Right cardiac atrium (tissue), 5 donors: ENCODE measurements around the gene BMP5. TPM values are rescaled to one million over a fixed set of nuclear protein-coding genes. Genes with fewer than 3 reads are reported as not detected.

Experiments used
- ATAC-seq, 2 donors: fragments of 200-7000 bp; cut with Tn5 transposase; one replicate each; pipeline versions ENCODE4 v1.8.0 to v1.9.1; 2020; ENCODE audit warnings: moderate library complexity in 2 of 2, mild to moderate bottlenecking in 1 of 2
- DNase-seq, 3 donors: peaks; one replicate each; pipeline ENCODE4 v3.0.0-alpha.2; 2020
- H3K27ac ChIP-seq: one replicate; pipeline ENCODE4 v1.5.1; 2013; ENCODE audit warnings: mild to moderate bottlenecking, low read length, control low read depth, moderate library complexity
- H3K27me3 ChIP-seq: one replicate; pipeline ENCODE4 v1.6.1; 2013; ENCODE audit not compliant: control insufficient read depth, insufficient read depth
- H3K4me1 ChIP-seq: one replicate; pipeline ENCODE4 v1.6.1; 2013; ENCODE audit warnings: low read length; ENCODE audit not compliant: control insufficient read depth, insufficient read depth
- H3K4me3 ChIP-seq: one replicate; pipeline ENCODE4 v1.5.1; 2013; ENCODE audit warnings: low read length, control low read depth
- H3K9me3 ChIP-seq: one replicate; pipeline ENCODE4 v1.6.1; 2013; ENCODE audit warnings: low read length; ENCODE audit not compliant: control insufficient read depth
- WGBS: extraction: QIAGEN DNeasy Blood & Tissue Kit; methylation state at CpG from one replicate; pipeline ENCODE4 v1.1.7; 2013; 5-methylcytosine and 5-hydroxymethylcytosine counted together
- intact Hi-C, 4 donors: fragments of 100-400 bp; cut with DNase I; formaldehyde crosslinking; loops; one replicate each; pipeline versions ENCODE4 v1.11.0 to v1.14.0; 2022 to 2023
- polyA plus RNA-seq: library from polyadenylated mRNA; stranded (reverse); fragments of 200-250 nt; gene quantifications from one replicate; pipeline ENCODE4 v1.2.3, GENCODE V29; 2013
- total RNA-seq, 4 donors: library from RNA; stranded (reverse); fragmentation: NEBNext Ultra II Directional; extraction: Animal tissue kit (Norgen Biotek cat#: 25700); gene quantifications; one replicate each; pipeline ENCODE4 v1.2.1, GENCODE V29; 2021
- donor health status: healthy with polysubstance abuse.
- donor health status: DM: no; HTN: yes; CAD: no.
- donor health status: DM: no; HTN: no; CAD: no.
- donor health status: DM: no; HTN: yes; CAD: no; lungs with severe emphysema.
- donor health status: DM: yes; HTN: yes; CAD: no.

The BMP5 gene
- total and polyA plus RNA-seq, 5 donors: 0.54 to 1.9 (median 1.6) TPM

DNA sequence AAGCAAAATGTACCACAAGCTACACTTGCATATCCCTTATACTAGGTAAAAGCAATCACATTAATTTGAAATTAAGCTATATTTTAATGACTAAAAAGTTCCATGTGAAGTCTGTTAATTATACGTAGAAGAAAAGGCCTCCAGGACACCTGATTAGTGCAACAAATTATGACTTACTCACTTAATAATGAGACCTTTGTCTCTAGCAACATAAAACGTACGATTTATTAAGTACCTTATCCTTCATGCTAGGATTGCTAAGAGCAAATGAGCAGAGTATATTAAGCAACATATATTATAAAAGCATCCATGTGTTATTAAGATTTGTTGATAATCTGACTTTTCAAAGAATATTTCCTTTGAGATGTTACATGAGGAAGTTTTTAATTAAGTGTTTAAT, 2.5 kb downstream of the BMP5 start:
- intact Hi-C loops: no loop called here
- 58% methylated on average over 3 of the region's 3 CpGs for WGBS
- ATAC-seq (no peak), DNase-seq (no peak)
- Histone ChIP-seq H3K4me3 (no peak overlapping the region), H3K27me3 (no peaks in the 10 kb centered on the region), H3K9me3 (no peaks in the 10 kb centered on the region), H3K4me1 (no peaks in the 10 kb centered on the region), H3K27ac (no peak overlapping the region)

DNA sequence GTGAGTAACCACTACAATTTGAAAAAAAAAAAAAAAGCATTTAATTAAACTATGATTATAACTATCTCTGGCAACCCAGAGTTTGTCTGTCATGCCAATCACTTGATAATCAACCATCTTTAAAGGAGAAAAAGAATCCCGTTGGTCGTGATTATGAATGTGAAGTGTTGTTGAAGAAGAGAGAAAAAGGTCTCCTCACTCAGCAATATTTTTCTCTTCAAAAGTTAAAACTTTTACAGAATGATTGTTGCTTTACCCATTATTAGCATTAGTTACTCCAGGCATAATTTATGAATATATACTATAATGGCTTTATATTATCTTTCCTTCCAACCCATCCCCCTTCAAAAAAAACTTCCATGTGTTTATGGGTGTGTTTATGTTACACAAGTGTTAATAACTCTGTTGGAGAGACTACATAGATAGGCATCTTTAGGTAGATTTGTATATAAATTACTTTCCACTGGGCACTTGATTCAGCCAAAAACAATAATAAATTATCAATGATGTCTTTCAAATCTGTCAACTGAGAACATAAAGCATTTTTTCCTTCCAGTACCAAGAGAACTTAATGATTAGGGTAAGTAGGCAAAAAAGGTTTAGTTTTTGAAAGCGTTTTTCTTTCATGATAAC, 5.1 kb downstream of the BMP5 start:
- H3K9me3 ChIP-seq: no peaks in the 10 kb centered on the region
- no peaks in the 10 kb centered on the region for H3K4me1 ChIP-seq
- WGBS: 56% methylated on average over 3 of the region's 3 CpGs
- ATAC-seq (no peak), DNase-seq (no peak)
- no peaks in the 10 kb centered on the region for H3K27me3 ChIP-seq
- no peak overlapping the region for H3K4me3 ChIP-seq
- H3K27ac ChIP-seq: no peak overlapping the region
- intact Hi-C loops: no loop called here

DNA sequence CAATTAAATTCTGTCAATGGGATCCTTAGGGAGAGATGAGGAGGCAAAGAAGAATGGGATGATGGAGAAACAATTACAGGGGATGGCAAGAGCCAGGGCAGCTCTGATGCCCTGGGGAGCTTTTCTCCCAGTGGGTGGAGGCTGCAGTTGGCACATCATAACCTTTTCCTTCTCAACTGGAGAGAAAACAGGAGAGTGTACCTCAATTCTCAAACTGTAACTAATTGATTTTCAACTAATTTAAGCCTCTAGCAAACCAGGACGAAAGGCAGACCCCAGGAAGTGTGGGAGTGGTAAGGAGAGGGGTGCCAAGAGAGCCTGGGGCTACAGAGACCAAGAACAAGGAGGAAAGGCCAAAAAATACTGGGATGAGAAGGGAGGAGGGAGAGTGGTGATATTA, 5.7 kb downstream of the BMP5 start:
- no peaks in the 10 kb centered on the region for H3K4me1 ChIP-seq
- DNase-seq (no peak), ATAC-seq (no peak)
- H3K9me3 ChIP-seq: no peaks in the 10 kb centered on the region
- H3K4me3 ChIP-seq: no peak overlapping the region
- intact Hi-C loops: no loop called here
- 38% methylated on average over 1 of the region's 1 CpG for WGBS
- no peak overlapping the region for H3K27ac ChIP-seq
- H3K27me3 ChIP-seq: no peaks in the 10 kb centered on the region

DNA sequence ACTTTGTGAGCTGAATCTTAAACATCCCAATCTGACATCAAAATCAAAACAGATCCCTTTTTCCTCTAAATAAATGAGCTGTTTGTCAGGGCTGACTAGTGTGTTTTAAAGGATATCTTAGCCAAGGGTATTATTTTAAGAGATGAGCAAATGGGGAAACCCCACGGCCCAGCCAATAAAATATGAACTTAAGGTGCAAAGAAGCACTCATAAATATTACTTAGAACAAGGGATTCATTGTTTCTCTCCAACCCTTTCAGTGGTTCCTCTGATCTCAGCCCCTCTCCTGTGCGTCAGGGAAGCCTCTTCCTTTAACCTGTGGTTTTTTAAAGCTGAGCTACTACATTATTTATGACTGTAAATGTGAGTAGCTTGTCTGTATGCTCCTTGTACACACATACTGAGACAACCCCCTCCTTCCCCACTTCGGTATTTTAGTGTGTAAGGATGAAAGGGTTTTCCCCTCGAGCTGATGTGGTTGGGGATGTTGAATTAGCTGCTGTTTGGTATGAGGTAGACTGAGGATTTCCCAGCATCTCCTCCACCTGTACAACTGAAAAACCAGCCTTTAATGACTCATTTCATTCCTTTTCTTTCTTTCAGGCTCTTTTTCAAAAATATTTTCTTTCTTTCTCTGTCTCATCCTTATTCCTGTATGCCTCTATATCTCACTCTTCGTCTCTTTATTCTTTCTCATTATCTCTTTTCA, 6.5 kb downstream of the BMP5 start:
- Histone ChIP-seq H3K4me3 (no peak overlapping the region), H3K9me3 (no peaks in the 10 kb centered on the region), H3K27me3 (no peaks in the 10 kb centered on the region), H3K4me1 (no peaks in the 10 kb centered on the region), H3K27ac (no peak overlapping the region)
- DNase-seq (no peak), ATAC-seq (no peak)
- WGBS: 41% methylated on average over 5 of the region's 5 CpGs
- intact Hi-C loops: no loop called here

DNA sequence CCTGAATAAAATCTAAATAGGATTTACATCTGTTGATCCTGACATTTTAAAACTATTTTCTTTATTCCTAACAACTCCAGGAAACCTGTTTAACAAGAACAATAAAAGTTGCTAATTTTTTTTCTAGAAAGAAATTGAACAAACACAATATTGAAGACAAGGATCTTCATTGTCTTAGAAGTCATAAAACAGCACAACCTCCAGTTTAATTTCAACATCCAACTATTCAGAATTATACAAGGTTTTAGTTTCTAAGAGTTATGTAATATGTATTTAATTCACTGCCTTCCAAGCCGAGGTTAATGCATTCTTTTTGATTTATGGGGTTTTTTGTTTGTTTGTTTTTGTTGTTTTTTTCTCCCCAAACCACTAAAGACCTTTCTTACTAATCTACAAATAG, 7.2 kb downstream of the BMP5 start:
- intact Hi-C loops: no loop called here
- ATAC-seq (no peak), DNase-seq (no peak)
- WGBS: 52% methylated on average over 1 of the region's 1 CpG
- Histone ChIP-seq H3K27me3 (no peaks in the 10 kb centered on the region), H3K4me1 (no peaks in the 10 kb centered on the region), H3K4me3 (no peak overlapping the region), H3K9me3 (no peaks in the 10 kb centered on the region), H3K27ac (no peak overlapping the region)

DNA sequence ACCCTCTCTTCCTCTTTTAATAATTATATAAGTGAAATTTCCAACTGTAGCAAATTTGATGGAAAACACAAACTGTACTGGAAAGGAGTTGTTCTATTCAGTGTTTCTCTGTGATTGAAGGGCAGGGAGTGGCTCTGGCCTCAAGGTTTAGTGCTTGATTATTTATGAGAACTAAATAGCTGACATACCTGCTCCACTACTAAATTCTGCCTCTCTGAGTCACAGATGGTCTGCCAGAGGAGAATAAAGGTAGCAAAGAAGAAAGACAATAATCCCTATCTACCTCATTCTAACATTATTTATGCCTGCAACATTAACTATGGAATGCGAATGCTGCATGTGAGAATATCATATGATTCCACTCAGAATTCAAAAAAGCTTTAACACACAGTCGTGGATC, 9.3 kb downstream of the BMP5 start:
- no peak for ATAC-seq

DNA sequence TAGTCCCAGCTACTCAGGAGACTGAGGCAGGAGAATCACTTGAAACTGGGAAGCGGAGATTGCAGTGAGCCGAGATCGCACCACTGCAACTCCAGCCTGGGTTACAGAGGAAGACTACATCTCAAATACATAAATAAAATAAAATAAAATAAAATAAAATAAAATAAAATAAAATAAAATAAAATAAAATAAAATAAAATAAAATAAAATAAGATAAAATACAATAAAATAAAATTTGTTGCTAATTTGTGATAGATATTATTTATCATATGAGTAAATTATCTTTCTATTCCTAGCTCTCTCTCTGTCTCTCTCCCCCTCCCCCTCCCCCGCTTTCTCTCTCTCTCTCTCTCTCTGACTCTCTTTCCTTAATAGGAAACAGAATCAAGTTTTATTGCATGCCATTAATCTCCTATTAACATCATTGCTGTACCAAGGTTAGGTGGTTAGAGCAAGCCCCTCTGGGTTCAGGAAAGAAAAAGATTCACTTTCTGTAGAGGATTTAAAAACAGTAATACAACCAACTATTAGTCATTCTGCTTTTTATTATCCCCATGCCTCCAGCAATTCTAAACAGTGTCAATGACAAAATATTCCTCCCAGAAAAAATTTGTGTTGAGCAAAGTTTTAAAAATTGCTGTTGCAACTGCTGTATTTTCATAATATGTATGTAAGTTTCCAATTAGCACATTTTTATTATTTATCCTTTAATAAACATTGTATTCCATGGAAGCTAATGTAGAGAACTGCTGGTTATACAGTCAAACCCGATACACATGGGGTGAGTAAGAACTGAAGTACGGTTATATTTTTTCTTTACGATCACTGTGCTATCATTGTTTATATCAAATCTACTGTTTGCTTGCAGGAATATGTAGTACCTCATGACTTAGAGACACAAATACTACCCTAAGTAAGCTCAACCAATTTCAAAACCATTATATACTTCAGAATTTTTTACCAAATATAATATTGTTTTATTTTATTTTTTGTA, 22.1 kb downstream of the BMP5 start:
- DNase-seq: no peak
- Histone ChIP-seq H3K4me1 (no peaks in the 10 kb centered on the region), H3K9me3 (no peaks in the 10 kb centered on the region), H3K27me3 (no peaks in the 10 kb centered on the region), H3K4me3 (no peak overlapping the region), H3K27ac (no peak overlapping the region)
- ATAC-seq: no peak
- intact Hi-C loops: no loop called here
- WGBS: 93% methylated on average over 7 of the region's 7 CpGs

More for the DNA sequence above, 9.3 kb downstream of the BMP5 start:
- no peaks in the 10 kb centered on the region for H3K27me3 ChIP-seq
- WGBS: 79% methylated on average over 2 of the region's 2 CpGs
- no peak overlapping the region for H3K4me3 ChIP-seq
- no peak overlapping the region for H3K27ac ChIP-seq
- H3K4me1 ChIP-seq: no peaks in the 10 kb centered on the region
- intact Hi-C loops: no loop called here
- DNase-seq: no peak
- H3K9me3 ChIP-seq: no peaks in the 10 kb centered on the region

DNA sequence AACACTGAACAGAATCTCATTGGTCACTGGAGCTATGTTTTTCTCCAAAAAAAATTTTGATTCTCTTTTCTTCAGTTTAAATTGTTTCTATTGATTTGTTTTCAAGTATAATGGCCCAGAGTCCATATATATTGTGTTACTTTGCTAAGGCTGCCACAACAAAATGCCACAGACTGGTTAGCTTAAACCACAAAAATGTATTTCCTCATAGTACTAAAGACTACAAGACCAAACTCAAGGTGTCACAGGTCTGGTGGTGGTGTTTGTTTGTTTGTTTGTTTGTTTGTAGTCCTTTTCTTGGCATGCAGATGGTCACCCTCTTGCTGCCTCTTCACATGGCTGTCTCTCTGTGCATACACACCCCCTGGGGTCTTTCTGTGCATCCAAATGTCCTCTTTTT, 34.0 kb downstream of the BMP5 start:
- H3K9me3 ChIP-seq: no peaks in the 10 kb centered on the region
- no peaks in the 10 kb centered on the region for H3K27me3 ChIP-seq
- H3K4me3 ChIP-seq: no peak overlapping the region
- DNase-seq (no peak), ATAC-seq (no peak)
- intact Hi-C loops: no loop called here
- no peak overlapping the region for H3K27ac ChIP-seq
- H3K4me1 ChIP-seq: peaks cover 2% of the 10 kb centered on the region

DNA sequence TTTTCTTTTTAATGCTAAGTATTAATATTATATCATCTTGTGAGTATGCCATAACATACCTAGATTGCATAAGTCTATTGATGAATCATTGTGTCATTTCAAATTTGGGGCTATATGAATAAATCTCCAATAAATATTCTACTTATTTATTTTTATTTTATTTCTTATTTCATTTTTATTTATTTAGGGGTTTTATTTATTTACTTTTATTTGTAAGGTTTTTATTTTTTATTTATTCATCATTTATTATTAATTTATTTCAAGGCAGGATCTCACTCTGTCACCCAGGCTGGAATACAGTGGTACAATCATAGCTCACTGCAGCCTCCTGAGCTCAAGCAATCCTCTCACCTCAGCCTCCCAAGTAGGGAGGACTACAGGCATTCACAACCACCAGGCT, 36.3 kb downstream of the BMP5 start:
- intact Hi-C loops: no loop called here
- no peak for DNase-seq
- ATAC-seq: no peak
- no peak overlapping the region for H3K4me3 ChIP-seq
- no peaks in the 10 kb centered on the region for H3K27me3 ChIP-seq
- H3K4me1 ChIP-seq: peaks cover 2% of the 10 kb centered on the region
- no peaks in the 10 kb centered on the region for H3K9me3 ChIP-seq
- no peak overlapping the region for H3K27ac ChIP-seq

DNA sequence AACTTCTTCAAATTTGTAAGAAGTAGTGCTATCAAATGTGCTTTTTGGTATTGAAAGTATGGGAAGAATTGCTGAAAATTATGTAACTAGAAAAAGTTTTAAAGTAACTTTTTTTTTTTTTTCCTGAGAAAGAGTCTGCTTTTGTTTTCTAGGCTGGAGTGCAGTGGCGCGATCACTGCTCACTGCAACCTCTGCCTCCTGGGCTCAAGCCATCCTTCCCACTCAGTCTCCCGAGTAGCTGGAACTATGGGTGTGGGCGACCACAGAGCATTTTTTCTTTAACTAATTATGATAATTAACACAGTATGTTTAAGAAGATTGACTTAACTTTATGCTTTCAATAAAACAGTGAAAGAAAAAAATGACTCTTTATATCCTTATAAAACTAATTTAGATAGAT, 38.4 kb downstream of the BMP5 start:
- Histone ChIP-seq H3K9me3 (no peaks in the 10 kb centered on the region), H3K4me1 (peaks cover 2% of the 10 kb centered on the region), H3K27ac (no peak overlapping the region), H3K27me3 (no peaks in the 10 kb centered on the region), H3K4me3 (no peak overlapping the region)
- ATAC-seq: peak in 1 of 2 donors; percentile 56
- intact Hi-C loops: no loop called here
- DNase-seq: peak in 2 of 3 donors; percentile 12 to 56
- WGBS: 42% methylated on average over 4 of the region's 4 CpGs

DNA sequence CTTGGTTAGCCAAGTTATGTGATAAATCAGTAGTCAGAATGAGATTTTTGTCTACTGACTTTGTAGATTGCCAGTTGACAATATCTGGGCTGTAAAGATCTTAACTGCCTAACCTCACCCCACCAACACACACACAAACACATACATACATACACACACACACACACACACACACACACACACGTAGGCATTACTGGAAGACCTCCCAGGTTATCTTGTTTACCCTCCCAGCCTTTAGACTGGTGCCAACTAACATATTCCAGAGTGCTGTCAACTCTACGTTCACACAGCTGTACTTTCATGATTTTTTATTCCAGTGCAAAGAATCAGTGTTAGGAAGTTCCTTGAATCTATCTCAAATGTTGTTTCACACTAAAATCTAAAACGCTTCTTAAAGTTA, 38.9 kb downstream of the BMP5 start:
- peaks cover 2% of the 10 kb centered on the region for H3K4me1 ChIP-seq
- DNase-seq: no peak
- H3K27me3 ChIP-seq: no peaks in the 10 kb centered on the region
- no peaks in the 10 kb centered on the region for H3K9me3 ChIP-seq
- 17% methylated on average over 3 of the region's 3 CpGs for WGBS
- H3K4me3 ChIP-seq: no peak overlapping the region
- ATAC-seq: peak in 1 of 2 donors; percentile 64
- intact Hi-C loops: no loop called here
- no peak overlapping the region for H3K27ac ChIP-seq
